Mesendoderm (in vitro differentiated cells): ENCODE measurements around the gene ABCA8.

ENCODE experiments used
- DNase-seq: peaks from one replicate; pipeline ENCODE4 v3.0.0; 2013
- H2AK5ac ChIP-seq: 2 replicates; pipeline ENCODE4 v1.6.1; 2013; ENCODE audit warnings: low read length, inconsistent platforms
- H2BK120ac ChIP-seq: 2 replicates; pipeline ENCODE4 v1.6.1; 2013; ENCODE audit warnings: low read depth, mild to moderate bottlenecking, low read length, moderate library complexity, mixed read lengths
- H2BK15ac ChIP-seq: replicated peaks from 2 replicates; pipeline ENCODE4 v1.6.1; 2013; ENCODE audit warnings: low read depth, mild to moderate bottlenecking, moderate library complexity
- H2BK5ac ChIP-seq: 2 replicates; pipeline ENCODE4 v1.6.1; 2013; ENCODE audit warnings: low read length, inconsistent platforms
- H3K18ac ChIP-seq: 2 replicates; pipeline ENCODE4 v1.6.1; 2013; ENCODE audit warnings: mild to moderate bottlenecking, low read length, mixed read lengths
- H3K23ac ChIP-seq: one replicate; pipeline ENCODE4 v1.6.1; 2013; ENCODE audit warnings: low read length
- H3K27ac ChIP-seq: 2 replicates; pipeline ENCODE4 v1.5.1; 2013; ENCODE audit warnings: low read depth, mild to moderate bottlenecking, inconsistent platforms, low read length, moderate library complexity
- H3K27me3 ChIP-seq: 2 replicates; pipeline ENCODE4 v1.6.1; 2013; ENCODE audit warnings: low read length, control low read depth, mild to moderate bottlenecking, inconsistent platforms; ENCODE audit not compliant: insufficient read depth, poor library complexity
- H3K36me3 ChIP-seq: 2 replicates; pipeline ENCODE4 v1.6.1; 2013; ENCODE audit warnings: low read length, inconsistent platforms; ENCODE audit not compliant: control insufficient read depth, insufficient read depth
- H3K4ac ChIP-seq: one replicate; pipeline ENCODE4 v1.6.1; 2013; ENCODE audit warnings: low read depth, mild to moderate bottlenecking, low read length, moderate library complexity
- H3K4me1 ChIP-seq: 2 replicates; pipeline ENCODE4 v1.6.1; 2013; ENCODE audit warnings: low read depth, low read length, inconsistent platforms; ENCODE audit not compliant: control insufficient read depth
- H3K4me2 ChIP-seq: 2 replicates; pipeline ENCODE4 v1.6.1; 2013; ENCODE audit warnings: low read length
- H3K4me3 ChIP-seq: 2 replicates; pipeline ENCODE4 v1.5.1; 2013; ENCODE audit warnings: mild to moderate bottlenecking, low read length
- H3K56ac ChIP-seq: one replicate; pipeline ENCODE4 v1.6.1; 2013; ENCODE audit warnings: low read length
- H3K79me1 ChIP-seq: 2 replicates; pipeline ENCODE4 v1.6.1; 2013; ENCODE audit warnings: low read length, inconsistent platforms
- H3K79me2 ChIP-seq: 2 replicates; pipeline ENCODE4 v1.6.1; 2013; ENCODE audit warnings: mild to moderate bottlenecking, low read length; ENCODE audit not compliant: control insufficient read depth, insufficient read depth
- H3K9ac ChIP-seq: 2 replicates; pipeline ENCODE4 v1.6.1; 2013; ENCODE audit warnings: low read length, inconsistent platforms
- H4K5ac ChIP-seq: one replicate; pipeline ENCODE4 v1.6.1; 2013; ENCODE audit warnings: low read length
- H4K8ac ChIP-seq: one replicate; pipeline ENCODE4 v1.6.1; 2013; ENCODE audit warnings: low read depth, mild to moderate bottlenecking, control low read depth, low read length, moderate library complexity
- WGBS: extraction: QIAGEN DNeasy Blood & Tissue Kit; methylation state at CpG from one replicate; pipeline ENCODE4 v1.1.7; 2013; ENCODE audit warnings: low lambda C conversion rate, missing lambda C conversion rate; ENCODE audit not compliant: insufficient coverage; ENCODE audit errors: extremely low coverage; 5-methylcytosine and 5-hydroxymethylcytosine counted together

Gene ABCA8

GRCh38 chr17:68843522-68843921 lies 111.7 kb downstream of the ABCA8 start:
- Histone ChIP-seq H2BK120ac (no peak overlapping the region), H3K79me2 (no peaks in the 10 kb centered on the region), H3K18ac (no peak overlapping the region), H3K4me2 (no peak overlapping the region), H2BK5ac (no peak overlapping the region), H3K56ac (no peak overlapping the region), H2BK15ac (no peak overlapping the region), H3K36me3 (no peaks in the 10 kb centered on the region), H3K4me1 (no peaks in the 10 kb centered on the region), H2AK5ac (no peak overlapping the region), H3K27me3 (no peaks in the 10 kb centered on the region), H4K8ac (no peak overlapping the region), H3K27ac (no peak overlapping the region), H3K4me3 (no peak overlapping the region), H3K79me1 (no peaks in the 10 kb centered on the region), H3K23ac (no peak overlapping the region), H3K4ac (no peak overlapping the region), H4K5ac (no peak overlapping the region), H3K9ac (no peak overlapping the region)
- WGBS = no CpG with 5 or more reads among the region's 3 CpGs
- no peak for DNase-seq

DNA sequence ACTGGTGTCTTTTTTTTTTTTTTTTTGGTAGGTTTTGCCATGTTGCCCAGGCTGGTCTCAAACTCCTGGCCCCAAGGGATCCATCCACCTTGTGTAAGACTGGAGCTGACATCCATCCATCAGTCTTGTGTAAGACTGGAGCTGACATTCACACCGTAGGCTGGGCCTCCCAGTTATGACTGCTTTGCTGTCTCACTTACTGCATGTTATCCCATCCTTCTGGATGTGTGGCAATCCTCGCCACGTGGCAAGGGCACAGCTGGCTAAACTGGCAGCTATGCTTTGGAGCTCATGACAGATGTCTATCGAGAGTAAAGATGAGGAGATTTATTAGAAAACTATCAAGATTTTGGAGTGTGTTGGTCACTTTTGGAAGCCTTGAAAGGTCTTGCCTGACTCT lies 115.1 kb downstream of the ABCA8 start:
- no peak overlapping the region for H2BK15ac ChIP-seq
- H3K4ac ChIP-seq = no peak overlapping the region
- H3K36me3 ChIP-seq = no peaks in the 10 kb centered on the region
- H3K27ac ChIP-seq = no peak overlapping the region
- WGBS = no CpG with 5 or more reads among the region's 4 CpGs
- no peaks in the 10 kb centered on the region for H3K4me1 ChIP-seq
- no peak overlapping the region for H4K5ac ChIP-seq
- no peak overlapping the region for H3K9ac ChIP-seq
- H3K23ac ChIP-seq = no peak overlapping the region
- H3K27me3 ChIP-seq = no peaks in the 10 kb centered on the region
- no peak overlapping the region for H2BK5ac ChIP-seq
- H3K18ac ChIP-seq = no peak overlapping the region
- H3K79me1 ChIP-seq = no peaks in the 10 kb centered on the region
- no peak for DNase-seq
- no peak overlapping the region for H2BK120ac ChIP-seq
- no peak overlapping the region for H3K4me3 ChIP-seq
- no peak overlapping the region for H4K8ac ChIP-seq
- H3K56ac ChIP-seq = no peak overlapping the region
- no peaks in the 10 kb centered on the region for H3K79me2 ChIP-seq
- no peak overlapping the region for H3K4me2 ChIP-seq
- no peak overlapping the region for H2AK5ac ChIP-seq

DNA sequence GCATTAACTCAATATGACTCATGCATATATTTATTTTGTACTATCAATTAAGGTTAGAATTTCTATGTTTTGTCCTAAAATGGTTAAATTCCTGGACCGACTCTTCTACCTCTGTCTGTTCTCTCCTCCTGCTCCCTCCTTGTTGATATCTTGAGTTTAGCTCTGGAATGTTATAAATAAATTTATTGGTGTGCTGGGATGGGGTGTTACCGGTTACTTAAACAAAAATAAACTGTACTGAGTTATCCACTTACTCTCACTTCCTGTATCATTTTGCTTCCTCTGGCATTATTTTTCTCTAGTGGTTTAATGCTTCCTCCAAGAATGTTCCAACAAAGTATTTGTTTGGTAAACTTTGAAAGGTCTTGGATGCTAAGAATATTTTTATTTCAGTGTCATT lies 120.1 kb downstream of the ABCA8 start:
- H3K79me2 ChIP-seq = no peaks in the 10 kb centered on the region
- H3K27me3 ChIP-seq = no peaks in the 10 kb centered on the region
- no peak overlapping the region for H4K8ac ChIP-seq
- WGBS = no CpG with 5 or more reads among the region's 2 CpGs
- H3K56ac ChIP-seq = no peak overlapping the region
- no peak overlapping the region for H2BK15ac ChIP-seq
- H3K23ac ChIP-seq = no peak overlapping the region
- H3K9ac ChIP-seq = no peak overlapping the region
- H3K36me3 ChIP-seq = no peaks in the 10 kb centered on the region
- H3K4me1 ChIP-seq = no peaks in the 10 kb centered on the region
- no peak overlapping the region for H3K4me3 ChIP-seq
- H3K18ac ChIP-seq = no peak overlapping the region
- H2BK120ac ChIP-seq = no peak overlapping the region
- H2BK5ac ChIP-seq = no peak overlapping the region
- H3K79me1 ChIP-seq = no peaks in the 10 kb centered on the region
- H4K5ac ChIP-seq = no peak overlapping the region
- DNase-seq = no peak
- H3K4ac ChIP-seq = no peak overlapping the region
- no peak overlapping the region for H3K4me2 ChIP-seq
- no peak overlapping the region for H3K27ac ChIP-seq
- no peak overlapping the region for H2AK5ac ChIP-seq

DNA sequence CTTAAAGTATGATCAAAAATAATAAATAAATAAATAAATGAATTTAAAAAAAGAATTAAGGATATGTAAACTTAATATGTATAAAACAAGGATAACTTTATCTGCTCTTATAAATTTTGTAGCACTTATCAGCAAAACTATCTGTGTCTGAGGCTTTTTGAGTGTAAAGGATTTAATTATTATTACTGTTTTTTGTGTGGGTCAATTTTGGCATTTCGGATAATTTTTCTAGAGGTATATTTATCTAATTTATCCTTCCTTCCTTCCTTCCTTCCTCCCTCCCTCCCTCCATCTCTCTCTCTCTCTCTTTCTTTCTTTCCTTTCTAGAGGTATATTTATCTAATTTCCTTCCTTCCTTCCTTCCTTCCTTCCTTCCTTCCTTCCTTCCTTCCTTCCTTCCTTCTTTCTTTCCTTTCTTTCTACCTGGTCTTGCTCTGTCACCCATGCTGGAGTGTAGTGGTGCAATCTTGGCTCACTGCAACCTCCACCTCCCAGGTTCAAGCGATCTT lies 120.8 kb downstream of the ABCA8 start:
- no peak overlapping the region for H2BK5ac ChIP-seq
- H3K56ac ChIP-seq = no peak overlapping the region
- no peak for DNase-seq
- no peak overlapping the region for H3K4me2 ChIP-seq
- no peak overlapping the region for H2BK15ac ChIP-seq
- WGBS = no CpG with 5 or more reads among the region's 2 CpGs
- no peak overlapping the region for H3K18ac ChIP-seq
- no peak overlapping the region for H4K5ac ChIP-seq
- no peak overlapping the region for H3K27ac ChIP-seq
- no peaks in the 10 kb centered on the region for H3K79me2 ChIP-seq
- no peak overlapping the region for H3K9ac ChIP-seq
- no peaks in the 10 kb centered on the region for H3K4me1 ChIP-seq
- H4K8ac ChIP-seq = no peak overlapping the region
- H3K23ac ChIP-seq = no peak overlapping the region
- no peak overlapping the region for H3K4ac ChIP-seq
- no peaks in the 10 kb centered on the region for H3K79me1 ChIP-seq
- H3K27me3 ChIP-seq = no peaks in the 10 kb centered on the region
- no peak overlapping the region for H2AK5ac ChIP-seq
- H3K4me3 ChIP-seq = no peak overlapping the region
- no peak overlapping the region for H2BK120ac ChIP-seq
- H3K36me3 ChIP-seq = no peaks in the 10 kb centered on the region

DNA sequence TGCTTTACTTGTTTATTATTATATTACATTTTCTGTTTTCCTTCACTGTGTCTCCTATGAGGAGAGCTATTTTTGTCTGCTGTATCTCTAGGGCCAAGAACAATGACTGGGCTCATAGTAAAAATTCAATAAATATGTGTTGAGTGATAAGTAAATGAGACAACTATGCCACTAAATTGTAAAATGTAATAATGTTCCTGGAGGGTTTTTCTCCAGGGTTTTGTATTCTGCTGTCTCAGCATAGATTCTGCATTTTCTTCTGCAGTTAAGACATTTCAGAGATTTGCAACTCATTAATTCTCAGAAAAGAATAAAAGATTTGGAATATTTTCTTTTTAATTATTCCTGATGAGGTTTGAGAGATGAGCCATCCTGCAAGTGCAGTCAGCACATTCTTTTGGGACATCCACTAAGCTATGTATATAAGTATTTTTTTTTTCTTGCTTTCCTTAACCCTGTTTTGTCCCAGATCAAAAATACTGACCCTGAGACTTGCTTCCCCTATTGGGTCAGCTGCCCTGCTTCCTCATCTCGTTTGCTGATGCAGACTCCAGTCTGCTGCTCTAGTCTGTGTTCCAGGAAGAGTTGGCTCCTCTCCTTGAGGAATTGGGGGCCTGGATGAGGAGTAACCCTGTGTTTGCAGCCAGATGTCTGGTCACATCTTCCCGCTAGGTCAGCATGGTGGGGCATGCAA lies 122.9 kb downstream of the ABCA8 start:
- Histone ChIP-seq H3K36me3 (no peaks in the 10 kb centered on the region), H3K4me1 (no peaks in the 10 kb centered on the region), H2AK5ac (no peak overlapping the region), H3K79me2 (no peaks in the 10 kb centered on the region), H3K27me3 (no peaks in the 10 kb centered on the region), H3K79me1 (no peaks in the 10 kb centered on the region), H3K27ac (no peak overlapping the region), H3K4ac (no peak overlapping the region), H4K5ac (no peak overlapping the region), H2BK5ac (no peak overlapping the region), H3K18ac (no peak overlapping the region), H3K4me3 (no peak overlapping the region), H3K4me2 (no peak overlapping the region), H2BK120ac (no peak overlapping the region), H3K9ac (no peak overlapping the region), H4K8ac (no peak overlapping the region), H3K23ac (no peak overlapping the region), H2BK15ac (no peak overlapping the region), H3K56ac (no peak overlapping the region)
- no peak for DNase-seq
- WGBS = no CpG with 5 or more reads among the region's 2 CpGs

DNA sequence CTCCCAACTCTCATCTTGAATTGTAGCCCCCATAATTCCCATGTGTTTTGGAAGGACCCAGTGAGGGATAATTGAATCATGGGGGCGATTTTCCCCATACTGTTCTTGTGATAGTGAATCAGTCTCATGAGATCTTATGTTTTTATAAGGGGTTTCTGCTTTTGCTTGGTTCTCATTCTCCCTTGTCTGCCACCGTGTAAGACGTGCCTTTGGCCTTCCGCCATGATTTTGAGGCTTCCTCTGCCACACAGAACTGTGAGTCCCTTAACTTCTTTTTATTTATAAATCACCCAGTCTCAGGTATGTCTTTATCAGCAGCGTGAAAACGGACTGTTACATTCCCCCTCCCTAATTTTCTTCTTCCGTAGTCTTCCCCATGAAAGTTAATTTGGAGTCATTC lies 124.0 kb downstream of the ABCA8 start:
- DNase-seq = no peak
- Histone ChIP-seq H3K27me3 (no peaks in the 10 kb centered on the region), H3K4me2 (no peak overlapping the region), H3K9ac (no peak overlapping the region), H3K79me2 (no peaks in the 10 kb centered on the region), H4K8ac (no peak overlapping the region), H4K5ac (no peak overlapping the region), H2BK120ac (no peak overlapping the region), H3K79me1 (no peaks in the 10 kb centered on the region), H3K23ac (no peak overlapping the region), H2BK15ac (no peak overlapping the region), H3K18ac (no peak overlapping the region), H3K4ac (no peak overlapping the region), H3K4me1 (no peaks in the 10 kb centered on the region), H3K36me3 (no peaks in the 10 kb centered on the region), H3K27ac (no peak overlapping the region), H3K56ac (no peak overlapping the region), H3K4me3 (no peak overlapping the region), H2BK5ac (no peak overlapping the region), H2AK5ac (no peak overlapping the region)
- no CpG with 5 or more reads among the region's 7 CpGs for whole genome bisulfite sequencing
